GM19397 (cell line): ENCODE results near the gene LRRC28.

Experiments used
- ATAC-seq: cut with Tn5 transposase; IDR thresholded peaks from one replicate; pipeline ENCODE4 v1.9.1; 2021; ENCODE audit warnings: mild to moderate bottlenecking, moderate library complexity; ENCODE audit not compliant: unreplicated experiment

Gene LRRC28

GRCh38 chr15:99249270-99249841, 1.9 kb upstream of the LRRC28 start, which contains the start of gene TTC23:
TSS of gene TTC23 (minus strand) at chr15:99249581. CDS start at chr15:99228712, 20,869 bp downstream.
- no peak for ATAC-seq

- no peak for ATAC-seq
Measured at GRCh38 chr15:99250001-99250400, 1.3 kb upstream of the LRRC28 start.

- ATAC-seq = no peak
Measured at GRCh38 chr15:99250494-99250856, 806 bp upstream of the LRRC28 start.

GRCh38 chr15:99252326-99252725, 1.0 kb downstream of the LRRC28 start:
- ATAC-seq = no peak

- ATAC-seq = no peak
Measured at GRCh38 chr15:99253381-99254090, 2.3 kb downstream of the LRRC28 start.

- no peak for ATAC-seq
Measured at GRCh38 chr15:99257107-99257750, 5.9 kb downstream of the LRRC28 start.

GRCh38 chr15:99264125-99264524, 12.8 kb downstream of the LRRC28 start:
- no peak for ATAC-seq

GRCh38 chr15:99265541-99266070, 14.3 kb downstream of the LRRC28 start:
- ATAC-seq = no peak

GRCh38 chr15:99267957-99268356, 16.7 kb downstream of the LRRC28 start:
- no peak for ATAC-seq

GRCh38 chr15:99268431-99268830, 17.1 kb downstream of the LRRC28 start:
- ATAC-seq = no peak

- ATAC-seq = no peak
Measured at GRCh38 chr15:99273801-99274200, 22.5 kb downstream of the LRRC28 start.

GRCh38 chr15:99275061-99275460, 23.8 kb downstream of the LRRC28 start:
- ATAC-seq = no peak

- no peak for ATAC-seq
Measured at GRCh38 chr15:99275525-99276128, 24.3 kb downstream of the LRRC28 start.

- ATAC-seq = no peak
Measured at GRCh38 chr15:99279290-99279689, 28.0 kb downstream of the LRRC28 start.

- no peak for ATAC-seq
Measured at GRCh38 chr15:99279827-99280226, 28.5 kb downstream of the LRRC28 start.

GRCh38 chr15:99282121-99282520, 30.8 kb downstream of the LRRC28 start:
- ATAC-seq = no peak

GRCh38 chr15:99282586-99282985, 31.3 kb downstream of the LRRC28 start:
- no peak for ATAC-seq

GRCh38 chr15:99283717-99284116, 32.4 kb downstream of the LRRC28 start:
- no peak for ATAC-seq

GRCh38 chr15:99291643-99292042, 40.4 kb downstream of the LRRC28 start:
- no peak for ATAC-seq

GRCh38 chr15:99295840-99296239, 44.6 kb downstream of the LRRC28 start:
- no peak for ATAC-seq

GRCh38 chr15:99296386-99296785, 45.1 kb downstream of the LRRC28 start:
- no peak for ATAC-seq

- no peak for ATAC-seq
Measured at GRCh38 chr15:99303907-99304306, 52.6 kb downstream of the LRRC28 start.
